GM12878 (cell line): ENCODE results near the gene JPH4. TPM values are rescaled to one million over a fixed set of nuclear protein-coding genes. Genes with fewer than 3 reads are reported as not detected.
A peak's percentile ranks its signal among the peaks of the same experiment; 100 is the strongest.

ENCODE experiments used
- BHLHE40 ChIP-seq, 2 experiments: fragments of 450-650 bp in 1 of 2; IDR thresholded peaks; 2 replicates each; pipeline ENCODE4 v1.6.1; 2011 to 2017; ENCODE audit warnings: low read depth in 2 of 2, borderline replicate concordance in 1 of 2, improper control_type of control experiment in 1 of 2, low read length in 1 of 2, mild to moderate bottlenecking in 1 of 2
- CBX5 ChIP-seq: sonication (generic); IDR thresholded peaks from 2 replicates; pipeline ENCODE4 v1.6.1; 2016; ENCODE audit warnings: low read depth, moderate library complexity, mild to moderate bottlenecking, inconsistent platforms
- CHD2 ChIP-seq: IDR thresholded peaks from 2 replicates; pipeline ENCODE4 v1.6.1; 2011; ENCODE audit warnings: low read depth, low read length, improper control_type of control experiment, borderline replicate concordance
- EGR1 ChIP-seq, 2 experiments: IDR thresholded peaks; 1 replicate in 1 of 2; 2 replicates in 1 of 2; pipeline ENCODE4 v1.6.1; 2011 to 2012; ENCODE audit warnings: low read depth in 2 of 2, low read length in 2 of 2, borderline replicate concordance in 1 of 2, mild to moderate bottlenecking in 1 of 2, moderate library complexity in 1 of 2
- GATAD2B ChIP-seq: fragments of 450-650 bp; conservative IDR thresholded peaks from 2 replicates; pipeline ENCODE4 v1.6.1; 2017; ENCODE audit warnings: low read depth, mild to moderate bottlenecking, moderate library complexity
- IKZF1 ChIP-seq: fragments of 450-650 bp; conservative IDR thresholded peaks from 2 replicates; pipeline ENCODE4 v1.6.1; 2017; ENCODE audit warnings: antibody characterized with exemption, mild to moderate bottlenecking
- IKZF2 ChIP-seq, 2 experiments: fragments of 450-650 bp; IDR thresholded peaks; 2 replicates each; pipeline ENCODE4 v1.6.1; 2017; ENCODE audit warnings: mild to moderate bottlenecking in 2 of 2, moderate library complexity in 2 of 2
- MTA2 ChIP-seq: fragments of 450-650 bp; IDR thresholded peaks from 2 replicates; pipeline ENCODE4 v1.6.1; 2016; ENCODE audit warnings: low read depth, mild to moderate bottlenecking, moderate library complexity
- MYB ChIP-seq: fragments of 150-350 bp; IDR thresholded peaks from 2 replicates; pipeline ENCODE4 v1.6.1; 2014; ENCODE audit warnings: mild to moderate bottlenecking, low read depth, low read length, borderline replicate concordance
- MYC ChIP-seq: IDR thresholded peaks from 2 replicates; pipeline ENCODE4 v1.6.1; 2011; ENCODE audit warnings: mild to moderate bottlenecking, low read length, moderate library complexity, inconsistent platforms; ENCODE audit not compliant: insufficient read depth, insufficient replicate concordance, insufficient read length, severe bottlenecking
- PAX5 ChIP-seq: IDR thresholded peaks from 2 replicates; pipeline ENCODE4 v1.6.1; 2011; ENCODE audit warnings: low read depth, low read length, borderline replicate concordance
- PML ChIP-seq: IDR thresholded peaks from 2 replicates; pipeline ENCODE4 v1.6.1; 2012; ENCODE audit warnings: low read length, inconsistent platforms
- RBBP5 ChIP-seq: fragments of 200-600 bp; sonication (generic); conservative IDR thresholded peaks from 2 replicates; pipeline ENCODE4 v1.6.1; 2016
- SMARCA5 ChIP-seq: fragments of 450-650 bp; IDR thresholded peaks from 2 replicates; pipeline ENCODE4 v1.6.1; 2017; ENCODE audit warnings: mild to moderate bottlenecking
- SPI1 ChIP-seq: IDR thresholded peaks from 2 replicates; pipeline ENCODE4 v1.6.1; 2011; ENCODE audit warnings: low read depth, mild to moderate bottlenecking, low read length, moderate library complexity, borderline replicate concordance; ENCODE audit not compliant: insufficient read depth
- SREBF2 ChIP-seq: IDR thresholded peaks from 2 replicates; pipeline ENCODE4 v1.6.1; 2012; ENCODE audit warnings: mild to moderate bottlenecking, low read length
- TARDBP ChIP-seq: IDR thresholded peaks from 2 replicates; pipeline ENCODE4 v1.6.1; 2016; ENCODE audit warnings: borderline replicate concordance
- WRNIP1 ChIP-seq: IDR thresholded peaks from 2 replicates; pipeline ENCODE4 v1.6.1; 2011; ENCODE audit warnings: low read depth, low read length, improper control_type of control experiment, borderline replicate concordance
- ZNF24 ChIP-seq: fragments of 450-650 bp; IDR thresholded peaks from 2 replicates; pipeline ENCODE4 v1.6.1; 2017; ENCODE audit warnings: antibody characterized with exemption, mild to moderate bottlenecking
- ZZZ3 ChIP-seq: IDR thresholded peaks from 2 replicates; pipeline ENCODE4 v1.6.1; 2011; ENCODE audit warnings: low read depth; ENCODE audit not compliant: control insufficient read depth, insufficient read length
- polyA plus RNA-seq, 11 experiments: library from polyadenylated mRNA; depleted of rRNA in 4 of 11; unstranded in 6 of 11; stranded (reverse) in 5 of 11; fragments of >200 nt; fragmentation: Nextera tagmentation in 4 of 11; fragmentation: Illumina TruSeq in 1 of 11; extraction: Ambion mirVana in 4 of 11; extraction: Trizol in 1 of 11; gene quantifications; 1 replicate in 1 of 11; 2 replicates in 10 of 11; pipeline versions ENCODE4 v1.2.1 to v1.2.3, GENCODE V29; 2011 to 2016; ENCODE audit warnings: inconsistent platforms in 2 of 11, missing spikeins in 2 of 11, low read depth in 1 of 11
- total RNA-seq, 4 experiments: library from RNA; depleted of rRNA in 3 of 4; stranded (reverse); fragments of >200 nt in 3 of 4; fragmentation: Illumina TruSeq in 1 of 4; extraction: Trizol in 1 of 4; gene quantifications; 2 replicates each; pipeline versions ENCODE4 v1.2.1 to v1.2.3, GENCODE V29; 2013 to 2021
- TF ChIP-seq, protein P1 (sequence below): IDR thresholded peaks from 2 replicates; pipeline ENCODE4 v1.6.1; 2011; ENCODE audit warnings: low read depth, low read length, improper control_type of control experiment, borderline replicate concordance
- TF ChIP-seq, protein P2 (sequence below): fragments of 450-650 bp; formaldehyde crosslinking; IDR thresholded peaks from 2 replicates; pipeline ENCODE4 v1.5.0; 2022; ENCODE audit warnings: mild to moderate bottlenecking, missing genetic modification characterization
- TF ChIP-seq, protein P3 (sequence below): IDR thresholded peaks from 2 replicates; pipeline ENCODE4 v1.6.1; 2011; ENCODE audit warnings: borderline replicate concordance, low read depth, mild to moderate bottlenecking, moderate library complexity, mixed read lengths, low read length; ENCODE audit not compliant: insufficient read depth; ENCODE audit errors: extremely low read length
- TF ChIP-seq, protein P4 (sequence below): fragments of 450-650 bp; IDR thresholded peaks from 2 replicates; pipeline ENCODE4 v1.6.1; 2016; ENCODE audit warnings: mild to moderate bottlenecking

JPH4 gene
- total and polyA plus RNA-seq, 10 of the 15 experiments (the other 5 are each of a cell fraction or from before 2014, with no cell fraction given) = 0.48 to 10.3 (median 3.8) TPM

DNA sequence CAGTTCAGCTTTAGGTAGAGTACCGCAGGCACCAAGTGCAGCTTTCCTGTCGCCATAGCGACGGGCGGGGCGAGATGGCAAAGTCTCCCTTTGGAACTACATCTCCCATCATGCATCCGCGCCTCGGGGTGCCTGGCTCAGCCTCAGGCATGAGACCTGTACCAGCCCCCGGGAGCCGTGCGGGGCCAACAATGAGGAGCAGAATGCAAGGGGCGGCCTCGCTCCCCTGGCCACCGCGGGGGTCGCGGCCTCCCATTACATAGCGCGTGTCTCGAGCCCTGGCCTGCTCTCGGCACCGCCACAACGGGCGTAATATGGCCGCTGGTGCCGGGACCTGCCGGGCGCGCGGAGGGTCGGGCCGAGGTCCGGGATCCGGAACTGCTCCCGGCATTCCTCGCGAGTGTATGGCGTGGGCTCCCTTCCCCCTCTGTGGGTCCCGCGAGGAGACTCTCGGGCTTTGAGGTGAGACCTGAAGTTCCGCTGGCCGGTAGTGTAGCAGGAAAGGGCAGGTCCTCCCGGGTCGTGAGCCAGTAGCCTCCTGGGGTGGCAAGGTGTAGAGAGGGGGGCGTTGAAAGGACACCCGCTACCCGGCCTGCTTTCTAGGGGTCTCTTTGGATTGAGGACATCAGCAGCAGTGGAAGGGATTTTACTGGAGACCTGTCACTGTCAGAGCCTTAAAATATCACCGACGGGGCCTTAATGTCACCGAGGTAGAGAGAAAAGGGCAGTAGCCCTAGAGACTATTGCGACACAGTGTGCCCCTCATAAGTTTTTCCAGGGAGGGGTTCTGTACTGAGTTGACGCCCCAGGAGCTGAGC, 22.5 kb downstream of the JPH4 start, which contains the start of gene THTPA (continued):
- TF ChIP-seq EGR1 (IDR thresholded peaks at IDR 0.05; ENCODE audit: borderline replicate concordance in 1 of 2, low read depth in 2 of 2, low read length in 2 of 2) = peak in 1 of 2 experiments; percentile 51; a peak in 1 of 3 replicates
- TF ChIP-seq IKZF1 = peak; percentile 98
- no peak for TF ChIP-seq ZZZ3
- TF ChIP-seq CBX5 = no peak
- peak; percentile 71; the same call in 1 of the 2 replicates for TF ChIP-seq PML
- no peak for TF ChIP-seq MYB
- no peak; the same call in 1 of the 2 replicates for TF ChIP-seq SREBF2
- no peak; the same call in 1 of the 2 replicates for TF ChIP-seq PAX5
- TF ChIP-seq, protein P1, sequence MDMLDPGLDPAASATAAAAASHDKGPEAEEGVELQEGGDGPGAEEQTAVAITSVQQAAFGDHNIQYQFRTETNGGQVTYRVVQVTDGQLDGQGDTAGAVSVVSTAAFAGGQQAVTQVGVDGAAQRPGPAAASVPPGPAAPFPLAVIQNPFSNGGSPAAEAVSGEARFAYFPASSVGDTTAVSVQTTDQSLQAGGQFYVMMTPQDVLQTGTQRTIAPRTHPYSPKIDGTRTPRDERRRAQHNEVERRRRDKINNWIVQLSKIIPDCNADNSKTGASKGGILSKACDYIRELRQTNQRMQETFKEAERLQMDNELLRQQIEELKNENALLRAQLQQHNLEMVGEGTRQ = no peak
- TF ChIP-seq, protein P2, sequence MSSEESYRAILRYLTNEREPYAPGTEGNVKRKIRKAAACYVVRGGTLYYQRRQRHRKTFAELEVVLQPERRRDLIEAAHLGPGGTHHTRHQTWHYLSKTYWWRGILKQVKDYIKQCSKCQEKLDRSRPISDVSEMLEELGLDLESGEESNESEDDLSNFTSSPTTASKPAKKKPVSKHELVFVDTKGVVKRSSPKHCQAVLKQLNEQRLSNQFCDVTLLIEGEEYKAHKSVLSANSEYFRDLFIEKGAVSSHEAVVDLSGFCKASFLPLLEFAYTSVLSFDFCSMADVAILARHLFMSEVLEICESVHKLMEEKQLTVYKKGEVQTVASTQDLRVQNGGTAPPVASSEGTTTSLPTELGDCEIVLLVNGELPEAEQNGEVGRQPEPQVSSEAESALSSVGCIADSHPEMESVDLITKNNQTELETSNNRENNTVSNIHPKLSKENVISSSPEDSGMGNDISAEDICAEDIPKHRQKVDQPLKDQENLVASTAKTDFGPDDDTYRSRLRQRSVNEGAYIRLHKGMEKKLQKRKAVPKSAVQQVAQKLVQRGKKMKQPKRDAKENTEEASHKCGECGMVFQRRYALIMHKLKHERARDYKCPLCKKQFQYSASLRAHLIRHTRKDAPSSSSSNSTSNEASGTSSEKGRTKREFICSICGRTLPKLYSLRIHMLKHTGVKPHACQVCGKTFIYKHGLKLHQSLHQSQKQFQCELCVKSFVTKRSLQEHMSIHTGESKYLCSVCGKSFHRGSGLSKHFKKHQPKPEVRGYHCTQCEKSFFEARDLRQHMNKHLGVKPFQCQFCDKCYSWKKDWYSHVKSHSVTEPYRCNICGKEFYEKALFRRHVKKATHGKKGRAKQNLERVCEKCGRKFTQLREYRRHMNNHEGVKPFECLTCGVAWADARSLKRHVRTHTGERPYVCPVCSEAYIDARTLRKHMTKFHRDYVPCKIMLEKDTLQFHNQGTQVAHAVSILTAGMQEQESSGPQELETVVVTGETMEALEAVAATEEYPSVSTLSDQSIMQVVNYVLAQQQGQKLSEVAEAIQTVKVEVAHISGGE (CRISPR knock-in tag) = peak; percentile 62
- TF ChIP-seq MTA2 = no peak; the same call in 1 of the 2 replicates
- TF ChIP-seq GATAD2B = peak; percentile 91
- no peak for TF ChIP-seq ZNF24
- no peak for TF ChIP-seq RBBP5
- TF ChIP-seq CHD2 = peak; percentile 98
- TF ChIP-seq SMARCA5 = no peak
- no peak for TF ChIP-seq SPI1
- TF ChIP-seq, protein P3, sequence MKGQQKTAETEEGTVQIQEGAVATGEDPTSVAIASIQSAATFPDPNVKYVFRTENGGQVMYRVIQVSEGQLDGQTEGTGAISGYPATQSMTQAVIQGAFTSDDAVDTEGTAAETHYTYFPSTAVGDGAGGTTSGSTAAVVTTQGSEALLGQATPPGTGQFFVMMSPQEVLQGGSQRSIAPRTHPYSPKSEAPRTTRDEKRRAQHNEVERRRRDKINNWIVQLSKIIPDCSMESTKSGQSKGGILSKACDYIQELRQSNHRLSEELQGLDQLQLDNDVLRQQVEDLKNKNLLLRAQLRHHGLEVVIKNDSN = no peak
- TF ChIP-seq, protein P4, sequence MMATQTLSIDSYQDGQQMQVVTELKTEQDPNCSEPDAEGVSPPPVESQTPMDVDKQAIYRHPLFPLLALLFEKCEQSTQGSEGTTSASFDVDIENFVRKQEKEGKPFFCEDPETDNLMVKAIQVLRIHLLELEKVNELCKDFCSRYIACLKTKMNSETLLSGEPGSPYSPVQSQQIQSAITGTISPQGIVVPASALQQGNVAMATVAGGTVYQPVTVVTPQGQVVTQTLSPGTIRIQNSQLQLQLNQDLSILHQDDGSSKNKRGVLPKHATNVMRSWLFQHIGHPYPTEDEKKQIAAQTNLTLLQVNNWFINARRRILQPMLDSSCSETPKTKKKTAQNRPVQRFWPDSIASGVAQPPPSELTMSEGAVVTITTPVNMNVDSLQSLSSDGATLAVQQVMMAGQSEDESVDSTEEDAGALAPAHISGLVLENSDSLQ = 0 out of 2 replicates have a peak, but pooled peaks have one; percentile 4
- TF ChIP-seq WRNIP1 = no peak
- TF ChIP-seq TARDBP = no peak; the same call in 1 of the 2 replicates
- no peak for TF ChIP-seq MYC
- TF ChIP-seq IKZF2 (IDR thresholded peaks at IDR 0.05) = peak; percentile 49 to 57; a peak in 3 of 4 replicates
- TF ChIP-seq BHLHE40 (IDR thresholded peaks at IDR 0.05; ENCODE audit: borderline replicate concordance in 1 of 2, low read depth in 2 of 2, low read length in 1 of 2) = peak; percentile 39 to 78; a peak in 2 of 4 replicates
